GM12873 (cell line): ENCODE results near the gene NAALADL1.

ENCODE experiments used
- CTCF ChIP-seq: IDR thresholded peaks from 2 replicates; pipeline ENCODE4 v1.5.1; 2012; ENCODE audit warnings: low read depth, mild to moderate bottlenecking, moderate library complexity, low read length, control low read depth; ENCODE audit not compliant: insufficient read depth; ENCODE audit errors: missing control alignments

The NAALADL1 gene

GRCh38 chr11:65058012-65058411 is 341 bp downstream of the NAALADL1 start:
- no peak for TF ChIP-seq CTCF

GRCh38 chr11:65057526-65057925 is 827 bp downstream of the NAALADL1 start:
- no peak for TF ChIP-seq CTCF

- TF ChIP-seq CTCF, result no peak
These were observed 1.4 kb downstream of the NAALADL1 start for GRCh38 chr11:65056999-65057398.

GRCh38 chr11:65055538-65055937 is 2.8 kb downstream of the NAALADL1 start:
- TF ChIP-seq CTCF, result no peak

- TF ChIP-seq CTCF, result no peak
These were observed 4.4 kb downstream of the NAALADL1 start for GRCh38 chr11:65053827-65054508.

- TF ChIP-seq CTCF, result no peak
These were observed 6.9 kb downstream of the NAALADL1 start for GRCh38 chr11:65051398-65051858.

GRCh38 chr11:65047581-65048422 is 10.6 kb downstream of the NAALADL1 start:
- TF ChIP-seq CTCF, result no peak
